OCI-LY7 (cell line): ENCODE results near the gene SLC35E1.

Experiments
- CTCF ChIP-seq: fragments of 200-600 bp; sonication (generic); conservative IDR thresholded peaks from 2 replicates; pipeline ENCODE4 v1.5.1; 2014; ENCODE audit warnings: mild to moderate bottlenecking, antibody characterized with exemption, low read length, moderate library complexity, mixed read lengths
- EZH2phosphoT487 ChIP-seq: fragments of 200-600 bp; sonication (generic); IDR thresholded peaks from 2 replicates; pipeline ENCODE4 v1.6.1; 2018; ENCODE audit warnings: low read depth, borderline replicate concordance, mild to moderate bottlenecking, mixed run types, antibody characterized with exemption, low read length, moderate library complexity, mixed read lengths

GRCh38 chr19:16561382-16561781 is 10.8 kb downstream of the SLC35E1 start:
- TF ChIP-seq CTCF (no peak), EZH2phosphoT487 (no peak)
